HTERT RPE-1 (cell line): ENCODE measurements around the gene KCNJ16.

Experiments used
- in situ Hi-C: fragments of 300-500 bp; cut with MboI; formaldehyde crosslinking; loops from 4 replicates; pipeline ENCODE4 v1.14.3; 2020; ENCODE audit warnings: low sequenced_read_pairs

KCNJ16 gene

GRCh38 chr17:70067134-70067533, 7.9 kb upstream of the KCNJ16 start:
- in situ Hi-C loops = no loop called here

- in situ Hi-C loops = no loop called here
These were observed 4.6 kb upstream of the KCNJ16 start for GRCh38 chr17:70070305-70071027.

DNA sequence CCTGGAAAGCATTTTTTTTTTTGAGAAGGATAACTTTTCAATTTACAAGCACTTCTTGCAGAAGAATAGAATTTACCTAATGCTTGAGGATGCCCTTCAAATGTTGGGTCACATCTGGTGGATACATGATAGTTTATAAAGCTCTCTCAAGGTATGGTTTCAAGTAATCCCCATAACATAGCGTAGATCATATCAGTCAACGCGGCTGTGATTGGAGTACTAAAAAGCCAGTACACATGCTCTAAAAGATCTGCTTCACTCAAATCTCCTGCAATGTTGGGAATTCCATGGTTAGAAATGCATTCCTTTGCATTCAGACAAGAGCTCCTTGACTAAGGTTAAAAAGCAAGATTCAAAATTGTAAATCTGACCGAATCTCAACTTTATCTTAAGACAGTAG, 3.9 kb upstream of the KCNJ16 start:
- in situ Hi-C loops = no loop called here

DNA sequence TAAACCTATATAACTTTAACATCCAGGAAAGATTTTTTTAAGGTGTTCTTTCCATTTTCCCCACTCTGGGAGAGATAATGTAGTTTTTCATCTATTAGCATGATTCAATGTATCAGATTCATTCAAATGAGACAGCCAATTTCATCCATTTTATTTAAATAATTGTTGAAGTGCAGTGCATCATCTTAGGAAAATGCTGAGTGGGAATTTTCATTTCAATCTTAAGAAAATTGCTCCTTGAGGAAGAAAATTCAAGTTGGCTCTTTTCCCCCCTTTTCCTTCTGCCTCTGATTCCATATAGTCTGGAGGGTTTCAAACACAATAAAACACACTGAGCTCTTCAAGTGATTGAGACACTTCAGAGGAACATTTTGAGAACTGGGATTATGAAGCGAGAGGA, 3.4 kb upstream of the KCNJ16 start:
- in situ Hi-C loops = no loop called here

DNA sequence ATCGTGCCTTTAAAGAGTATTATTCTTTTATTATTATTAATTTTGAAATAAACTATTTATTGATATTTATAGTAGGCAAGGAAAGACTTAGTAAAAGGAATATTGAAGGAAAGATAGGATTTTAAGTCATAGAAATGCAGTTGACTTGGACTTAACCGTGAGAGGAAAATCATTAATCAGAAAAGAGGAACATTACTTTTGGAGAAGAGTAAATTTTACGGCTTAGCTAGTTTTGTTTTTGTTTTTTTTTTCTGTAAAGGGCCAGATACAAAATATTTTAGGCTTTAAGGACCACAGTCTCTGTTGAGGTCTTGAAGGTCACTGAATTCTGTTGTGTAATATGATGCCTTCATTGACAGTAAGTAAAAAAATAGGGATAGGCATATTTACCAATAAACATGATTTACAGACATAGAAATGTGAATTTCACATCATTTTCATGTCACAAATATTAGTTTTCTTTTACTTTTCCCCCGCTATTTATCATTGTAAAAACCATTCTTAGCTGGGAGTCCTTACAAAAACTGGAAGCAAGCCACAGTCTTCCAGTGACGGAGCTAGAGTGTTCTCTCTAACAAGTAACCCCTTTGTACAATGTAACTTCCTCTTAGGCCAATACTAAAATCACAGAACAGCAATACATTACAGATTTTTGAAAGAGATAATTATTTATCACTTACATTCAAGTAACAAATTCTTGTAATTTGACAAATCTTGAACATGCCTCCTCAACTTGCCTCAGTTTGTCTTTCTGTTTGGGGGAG, 2.3 kb upstream of the KCNJ16 start:
- in situ Hi-C loops = no loop called here

GRCh38 chr17:70073310-70073709, 1.7 kb upstream of the KCNJ16 start:
- in situ Hi-C loops = no loop called here

- in situ Hi-C loops = no loop called here
These were observed 1.2 kb upstream of the KCNJ16 start for GRCh38 chr17:70073799-70074198.

GRCh38 chr17:70074236-70074830, 692 bp upstream of the KCNJ16 start:
- in situ Hi-C loops = no loop called here

DNA sequence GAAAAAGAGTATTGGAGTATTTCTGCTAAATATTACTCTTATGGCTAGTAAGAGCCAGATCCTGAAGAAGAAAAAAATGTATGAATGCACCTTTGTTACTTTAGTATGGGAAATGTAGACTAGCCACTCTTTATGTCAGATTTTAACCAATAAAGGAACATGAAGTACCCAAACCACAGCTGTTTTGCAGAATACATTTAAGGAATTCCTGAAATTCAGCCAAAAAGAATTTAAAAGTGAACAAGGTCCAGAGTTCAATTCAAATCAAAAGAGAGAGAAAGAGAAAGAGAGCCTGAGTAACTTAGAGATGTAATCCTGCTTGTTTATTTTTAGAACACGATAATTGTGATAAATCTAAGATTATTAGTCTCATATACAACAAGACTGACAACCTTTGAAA, 1.2 kb downstream of the KCNJ16 start:
- in situ Hi-C loops = no loop called here

DNA sequence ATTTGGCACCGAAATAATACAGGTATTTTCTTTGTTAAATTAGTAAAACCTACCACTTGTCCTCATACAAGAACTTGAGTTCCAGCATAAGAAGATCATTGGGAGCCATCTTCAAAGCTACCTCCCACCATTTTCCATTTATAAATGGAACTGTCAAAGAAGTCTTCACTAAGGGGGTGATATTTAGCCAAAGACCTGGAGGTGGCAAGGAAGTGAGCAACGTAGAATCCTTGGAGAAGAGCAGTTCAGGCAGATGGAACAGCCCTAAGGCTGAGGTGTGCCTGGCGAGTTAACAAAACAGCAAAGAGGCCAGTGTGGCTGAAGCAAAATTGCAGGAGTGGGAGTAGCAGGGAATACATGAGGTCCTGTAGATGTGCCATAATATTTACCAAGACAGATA, 1.8 kb downstream of the KCNJ16 start:
- in situ Hi-C loops = no loop called here

- in situ Hi-C loops = no loop called here
These were observed 3.5 kb downstream of the KCNJ16 start for GRCh38 chr17:70078549-70078948.

- in situ Hi-C loops = no loop called here
These were observed 4.0 kb downstream of the KCNJ16 start for GRCh38 chr17:70078994-70079531.

GRCh38 chr17:70080541-70081347, 5.7 kb downstream of the KCNJ16 start:
- in situ Hi-C loops = no loop called here

DNA sequence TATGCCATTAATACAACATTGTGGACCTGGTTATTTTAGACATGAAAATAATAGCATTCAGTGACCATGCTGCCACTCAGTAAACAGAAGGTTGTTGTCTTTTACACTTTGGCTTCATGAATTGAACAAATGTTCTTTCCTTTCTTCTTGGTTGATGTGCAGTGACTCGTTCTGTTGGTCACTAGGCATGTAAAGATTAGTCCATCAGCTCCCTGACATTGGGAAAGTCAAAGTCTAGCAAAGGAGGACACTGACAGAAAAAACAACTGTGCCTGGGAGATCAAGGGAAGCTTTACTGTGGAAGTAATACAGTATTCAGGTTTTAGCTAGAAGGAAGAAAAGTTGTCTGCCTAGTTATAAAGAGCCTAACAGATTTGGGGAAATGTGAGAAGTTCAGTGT, 6.9 kb downstream of the KCNJ16 start:
- in situ Hi-C loops = no loop called here

GRCh38 chr17:70084476-70084875, 9.5 kb downstream of the KCNJ16 start:
- in situ Hi-C loops = no loop called here

DNA sequence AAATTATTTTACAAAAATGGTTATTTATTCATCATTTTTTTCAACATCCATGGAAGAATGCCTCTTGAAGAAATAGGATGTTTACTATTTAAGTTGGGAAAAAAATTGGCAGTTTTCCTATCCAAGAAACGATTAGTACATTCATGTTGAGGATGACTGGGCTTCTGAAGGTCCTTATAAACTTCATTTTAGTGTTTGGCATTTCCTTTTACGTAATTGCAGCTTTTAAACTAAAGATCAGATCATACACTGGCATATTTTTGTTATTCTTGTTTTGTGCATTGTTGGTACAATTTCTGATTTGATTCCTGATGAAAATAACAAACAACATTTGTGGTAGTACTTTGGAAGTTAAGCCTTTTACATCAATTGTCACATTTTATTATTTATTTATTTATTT, 11.5 kb downstream of the KCNJ16 start:
- in situ Hi-C loops = no loop called here

- in situ Hi-C loops = no loop called here
These were observed 14.6 kb downstream of the KCNJ16 start for GRCh38 chr17:70089513-70090148.

- in situ Hi-C loops = no loop called here
These were observed 16.1 kb downstream of the KCNJ16 start for GRCh38 chr17:70091005-70091568.

GRCh38 chr17:70091696-70092095, 16.7 kb downstream of the KCNJ16 start:
- in situ Hi-C loops = no loop called here

GRCh38 chr17:70093163-70093562, 18.1 kb downstream of the KCNJ16 start:
- in situ Hi-C loops = no loop called here
